ENCODE measurements around the gene ANK2.

GRCh38 chr4:113109106-113109718 lies 59.8 kb downstream of the ANK2 start:
- no peak for TF ChIP-seq CTCF (CRISPR knock-in tag; IDR thresholded peaks at IDR 0.05)
- TF ChIP-seq ZNF567 (CRISPR knock-in tag; IDR thresholded peaks at IDR 0.05; ENCODE audit: borderline replicate concordance): no peak
- no peak for TF ChIP-seq JUND (CRISPR knock-in tag; IDR thresholded peaks at IDR 0.05)
- no peak for TF ChIP-seq U2AF2 (IDR thresholded peaks at IDR 0.05; ENCODE audit: low read depth, low read length)
- no peak for TF ChIP-seq ZNF274 (CRISPR knock-in tag; IDR thresholded peaks at IDR 0.05)
- TF ChIP-seq NFE2 (CRISPR knock-in tag; IDR thresholded peaks at IDR 0.05): no peak
- TF ChIP-seq SMAD1 (CRISPR knock-in tag; IDR thresholded peaks at IDR 0.05; ENCODE audit: borderline replicate concordance, low read depth): no peak
- TF ChIP-seq NCOA5 (CRISPR knock-in tag; IDR thresholded peaks at IDR 0.05): no peak
- TF ChIP-seq TP53 (CRISPR knock-in tag; conservative IDR thresholded peaks at IDR 0.05): no peak
- TF ChIP-seq TBP (CRISPR knock-in tag; IDR thresholded peaks at IDR 0.05): no peak
- no peak for TF ChIP-seq ATF2 (CRISPR knock-in tag; IDR thresholded peaks at IDR 0.05)
- no peak for TF ChIP-seq GABPA (IDR thresholded peaks at IDR 0.05; ENCODE audit: low read depth, low read length)
- no peak for TF ChIP-seq GABPA (CRISPR knock-in tag; IDR thresholded peaks at IDR 0.05; ENCODE audit: low read depth)
- no peak for TF ChIP-seq FLYWCH1 (CRISPR knock-in tag; IDR thresholded peaks at IDR 0.05)
- TF ChIP-seq NFYB (CRISPR knock-in tag; IDR thresholded peaks at IDR 0.05): peak; percentile 33
